ENCODE results near the gene HERPUD1.
"Not testable (repeated sequence)": the region's sequence is repeated elsewhere in the genome, so short reads cannot be mapped to it uniquely, and the experiment has no call there.

Gene HERPUD1

DNA sequence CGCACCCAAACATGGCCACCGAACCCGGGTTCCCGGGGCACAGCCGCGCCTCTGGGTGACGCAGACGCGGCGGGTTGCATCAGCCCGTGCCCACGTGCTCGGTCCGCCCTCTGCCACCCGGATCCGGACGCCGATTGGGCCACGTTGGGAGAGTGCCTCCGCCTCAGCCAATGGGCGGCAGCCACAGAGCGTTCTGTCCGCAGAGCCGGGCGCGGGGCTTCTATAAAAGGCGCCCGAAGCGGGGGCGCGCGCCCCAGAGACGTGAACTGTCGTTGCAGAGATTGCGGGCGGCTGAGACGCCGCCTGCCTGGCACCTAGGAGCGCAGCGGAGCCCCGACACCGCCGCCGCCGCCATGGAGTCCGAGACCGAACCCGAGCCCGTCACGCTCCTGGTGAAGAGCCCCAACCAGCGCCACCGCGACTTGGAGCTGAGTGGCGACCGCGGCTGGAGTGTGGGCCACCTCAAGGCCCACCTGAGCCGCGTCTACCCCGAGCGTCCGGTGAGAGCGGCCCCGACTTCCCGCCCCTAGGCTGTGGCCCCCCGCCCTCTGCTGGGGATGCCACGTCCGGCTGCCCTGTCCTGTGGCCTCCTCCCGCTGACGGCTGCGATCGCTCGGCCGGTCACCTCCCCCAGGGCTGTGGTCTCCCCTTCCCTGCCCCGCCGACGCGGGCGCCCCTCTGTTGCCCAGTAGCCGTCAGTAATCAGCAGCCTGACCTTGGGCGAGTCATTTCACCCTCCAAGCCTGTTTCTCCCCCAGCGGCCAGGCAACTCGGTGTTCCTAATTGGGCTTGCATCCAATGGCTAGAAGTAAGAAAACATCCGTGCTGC lies at the start of gene HERPUD1:
Gene HERPUD1 (plus strand): TSS at position 251 of the 829 bp plus-strand sequence. CDS start 103 bp downstream, at position 354.
- peak; percentile 98 to 99 for DNase-seq (ENCODE audit: extremely low read depth in 1 of 2, low read depth in 1 of 2)

DNA sequence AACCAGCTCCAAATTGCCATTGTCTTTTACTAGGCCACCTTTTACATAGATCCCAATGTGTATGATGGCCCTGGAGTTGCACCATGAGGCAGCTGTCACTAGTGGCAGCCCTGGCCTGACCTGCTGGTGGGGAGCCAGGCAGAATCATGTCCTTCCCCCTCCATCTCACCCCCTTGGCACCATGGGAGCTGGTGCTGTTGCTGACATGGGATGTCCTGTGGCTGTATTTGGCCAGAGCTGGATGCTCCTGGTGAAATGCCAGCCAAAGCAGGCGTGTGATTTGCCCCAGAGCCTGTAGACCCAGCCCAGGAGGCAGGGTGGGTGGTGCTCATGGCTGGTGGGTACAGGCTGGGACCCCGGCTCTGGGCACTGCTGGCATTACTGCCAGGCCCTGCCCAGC lies 48.4 kb upstream of the HERPUD1 start:
- DNase-seq (ENCODE audit: extremely low read depth in 1 of 2, low read depth in 1 of 2): no peak

- DNase-seq (ENCODE audit: extremely low read depth in 1 of 2, low read depth in 1 of 2): no peak
Measured at GRCh38 chr16:56884026-56884582, 47.8 kb upstream of the HERPUD1 start.

DNA sequence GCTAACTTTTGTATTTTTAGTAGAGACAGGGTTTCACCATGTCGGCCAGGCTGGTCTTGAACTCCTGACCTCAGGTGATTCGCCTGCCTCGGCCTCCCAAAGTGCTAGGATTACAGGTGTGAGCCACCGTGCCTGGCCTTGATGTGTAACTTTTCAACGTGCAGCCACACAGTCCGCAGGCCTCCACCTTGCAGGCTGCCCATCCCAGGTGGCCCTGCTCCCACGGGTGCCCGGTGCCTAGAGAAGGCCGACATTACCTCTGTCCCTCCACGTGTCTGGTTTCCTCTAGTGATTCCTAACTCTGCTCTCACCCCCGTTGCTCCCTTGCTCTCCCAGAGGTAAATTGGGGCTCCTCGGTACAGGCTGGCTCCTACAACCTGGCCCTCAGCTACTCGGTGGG lies 47.0 kb upstream of the HERPUD1 start:
- DNase-seq (ENCODE audit: extremely low read depth in 1 of 2, low read depth in 1 of 2): not testable (repeated sequence)

- DNase-seq (ENCODE audit: extremely low read depth in 1 of 2, low read depth in 1 of 2): no peak
Measured at GRCh38 chr16:56885446-56886162, 46.3 kb upstream of the HERPUD1 start.

GRCh38 chr16:56886296-56886695 lies 45.6 kb upstream of the HERPUD1 start:
- DNase-seq (ENCODE audit: extremely low read depth in 1 of 2, low read depth in 1 of 2): no peak

DNA sequence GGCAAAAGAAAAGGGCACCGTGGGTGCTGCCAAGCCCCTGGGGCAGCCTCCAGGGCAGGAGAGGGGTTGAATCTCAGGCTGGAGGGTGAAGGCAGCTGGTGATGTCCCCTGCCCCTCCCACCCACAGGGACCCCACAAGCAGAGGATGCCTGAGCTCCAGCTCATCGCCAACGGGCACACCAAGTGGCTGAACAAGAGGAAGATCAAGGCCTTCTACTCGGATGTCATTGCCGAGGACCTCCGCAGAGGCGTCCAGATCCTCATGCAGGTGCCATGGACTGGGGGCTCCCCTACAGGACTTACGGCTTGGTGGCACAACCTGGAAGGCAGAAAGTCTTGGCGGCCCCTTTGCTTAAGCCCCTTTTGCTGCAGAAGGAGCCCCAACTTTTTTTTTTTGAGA lies 45.1 kb upstream of the HERPUD1 start:
- no peak for DNase-seq (ENCODE audit: extremely low read depth in 1 of 2, low read depth in 1 of 2)

DNA sequence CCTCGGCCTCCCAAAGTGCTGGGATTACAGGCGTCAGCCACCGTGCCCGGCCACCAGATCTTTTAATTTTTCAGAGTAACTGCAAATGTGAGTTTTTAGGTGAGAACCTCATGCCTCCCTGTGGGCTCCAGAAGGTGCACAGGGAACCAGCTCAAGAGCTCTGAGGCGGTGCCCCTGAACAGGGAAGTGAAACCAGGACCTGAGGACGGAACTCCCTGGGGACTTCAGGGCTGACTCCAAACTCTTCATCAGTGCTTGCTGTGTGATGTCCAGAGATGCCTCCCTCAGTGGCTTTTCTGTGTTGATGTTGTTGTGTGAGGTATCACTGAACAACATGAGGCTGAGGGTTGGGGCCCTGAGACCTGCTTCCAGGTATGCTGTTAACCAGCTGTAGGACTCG lies 43.1 kb upstream of the HERPUD1 start:
- DNase-seq (ENCODE audit: extremely low read depth in 1 of 2, low read depth in 1 of 2): no peak

- no peak for DNase-seq (ENCODE audit: extremely low read depth in 1 of 2, low read depth in 1 of 2)
Measured at GRCh38 chr16:56889206-56889605, 42.7 kb upstream of the HERPUD1 start.

- no peak for DNase-seq (ENCODE audit: extremely low read depth in 1 of 2, low read depth in 1 of 2)
Measured at GRCh38 chr16:56891685-56892084, 40.3 kb upstream of the HERPUD1 start.

DNA sequence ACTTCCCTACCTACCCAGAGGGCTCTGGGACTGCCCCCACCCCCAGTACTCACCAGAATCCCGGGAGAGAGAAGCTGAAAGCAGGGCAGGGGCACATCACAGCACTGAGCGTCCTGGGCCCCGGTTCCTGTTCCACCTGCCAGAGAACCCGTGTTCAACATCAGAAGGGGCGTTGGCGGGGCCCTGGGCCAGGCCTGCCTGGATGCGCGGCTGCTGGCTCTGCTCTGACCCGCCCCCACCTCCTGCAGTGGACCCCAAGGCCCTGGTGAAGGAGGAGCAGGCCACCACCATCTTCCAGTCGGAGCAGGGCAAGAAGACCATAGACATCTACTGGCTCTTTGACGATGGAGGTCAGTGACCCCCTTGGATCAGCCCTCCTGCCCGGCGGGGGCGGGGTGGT lies 39.2 kb upstream of the HERPUD1 start:
- DNase-seq (ENCODE audit: extremely low read depth in 1 of 2, low read depth in 1 of 2): no peak

- no peak for DNase-seq (ENCODE audit: extremely low read depth in 1 of 2, low read depth in 1 of 2)
Measured at GRCh38 chr16:56894331-56894917, 37.5 kb upstream of the HERPUD1 start.

DNA sequence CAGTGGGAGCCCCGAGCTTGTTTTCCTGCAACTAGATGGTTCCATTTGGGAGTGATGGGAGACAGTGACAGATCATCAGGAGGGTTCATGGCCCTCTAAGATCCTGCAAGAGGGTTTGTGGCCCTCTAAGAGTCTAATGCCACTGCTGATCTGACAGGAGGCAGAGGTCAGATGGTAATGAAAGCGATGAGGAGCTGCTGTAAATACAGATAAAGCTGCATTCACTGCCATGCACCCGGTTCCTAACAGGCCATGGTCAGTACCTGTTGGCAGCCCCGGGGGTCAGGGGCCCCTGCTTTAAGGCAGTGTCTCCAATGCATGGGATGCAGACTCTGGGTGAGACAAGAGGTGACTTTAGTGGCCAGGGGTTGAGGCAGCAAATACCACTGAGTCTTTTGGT lies 36.1 kb upstream of the HERPUD1 start:
- no peak for DNase-seq (ENCODE audit: extremely low read depth in 1 of 2, low read depth in 1 of 2)

DNA sequence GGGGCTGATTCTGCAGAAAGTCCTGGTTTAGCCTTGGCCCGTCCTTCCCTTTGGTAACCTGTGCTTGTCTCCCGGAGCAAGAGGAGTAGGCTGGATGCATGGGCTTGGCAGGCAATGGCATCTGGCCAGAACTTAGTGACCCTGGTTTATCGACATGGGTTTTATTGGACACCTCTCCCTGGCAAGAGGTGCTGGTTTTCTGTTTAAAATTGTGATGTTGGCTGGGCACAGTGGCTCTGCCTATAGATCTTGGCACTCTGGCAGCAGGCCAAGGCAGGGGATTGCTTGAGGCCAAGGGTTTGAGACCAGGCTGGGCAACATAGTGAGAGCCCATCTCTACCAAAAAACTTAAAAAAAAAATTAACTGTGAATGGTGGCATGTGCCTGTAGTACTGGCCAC lies 35.7 kb upstream of the HERPUD1 start:
- no peak for DNase-seq (ENCODE audit: extremely low read depth in 1 of 2, low read depth in 1 of 2)

GRCh38 chr16:56897026-56897799 lies 34.7 kb upstream of the HERPUD1 start:
- no peak for DNase-seq (ENCODE audit: extremely low read depth in 1 of 2, low read depth in 1 of 2)

DNA sequence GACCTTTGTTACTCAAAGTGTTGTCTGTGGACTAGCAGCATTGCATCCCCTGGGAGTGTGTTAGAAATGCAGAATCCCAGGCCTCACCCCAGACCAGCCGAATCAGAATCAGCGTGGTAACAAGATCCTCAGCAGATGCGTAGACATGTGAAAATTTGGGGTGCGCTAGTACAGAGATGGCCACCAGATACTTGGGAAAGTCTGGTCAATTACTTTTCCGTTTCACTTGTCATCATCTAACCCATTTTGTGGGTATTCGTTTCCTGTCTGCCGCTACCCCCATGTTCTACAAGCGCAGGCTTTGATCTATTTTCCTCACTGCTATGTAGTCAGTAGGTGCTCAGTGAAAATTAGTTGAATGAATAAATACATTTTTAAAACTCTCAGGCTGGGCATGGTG lies 33.1 kb upstream of the HERPUD1 start:
- DNase-seq (ENCODE audit: extremely low read depth in 1 of 2, low read depth in 1 of 2): no peak

DNA sequence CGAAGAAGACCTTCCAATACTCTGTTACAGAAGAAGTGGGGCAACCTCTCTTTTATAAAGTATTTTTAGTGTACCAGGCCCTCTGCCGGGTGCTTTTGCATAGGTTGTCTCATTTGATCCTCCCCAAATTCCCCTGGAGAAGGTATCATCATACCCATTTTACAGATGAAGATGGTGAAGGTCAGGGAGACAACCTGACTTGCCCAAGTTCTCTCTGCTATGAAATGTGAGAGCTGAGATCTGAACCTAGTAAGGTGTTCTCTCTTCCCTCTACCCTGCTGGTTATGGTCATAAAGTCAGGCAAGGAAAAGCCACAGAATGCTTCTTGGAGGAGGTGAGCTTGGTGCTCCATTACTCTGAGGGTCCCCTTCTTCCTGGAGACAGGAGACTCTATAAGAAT lies 28.1 kb upstream of the HERPUD1 start:
- DNase-seq (ENCODE audit: extremely low read depth in 1 of 2, low read depth in 1 of 2): no peak

GRCh38 chr16:56907401-56907800 lies 24.5 kb upstream of the HERPUD1 start:
- DNase-seq (ENCODE audit: extremely low read depth in 1 of 2, low read depth in 1 of 2): no peak

GRCh38 chr16:56909527-56909979 lies 22.4 kb upstream of the HERPUD1 start:
- DNase-seq (ENCODE audit: extremely low read depth in 1 of 2, low read depth in 1 of 2): no peak

GRCh38 chr16:56910112-56910511 lies 21.8 kb upstream of the HERPUD1 start:
- no peak for DNase-seq (ENCODE audit: extremely low read depth in 1 of 2, low read depth in 1 of 2)

Data from activated CD8-positive, alpha-beta memory T cell treated with anti-CD3 and anti-CD28 coated beads for 1 hour (primary cell).